ENCODE data around the gene EIF4A2. TPM values are rescaled to one million over a fixed set of nuclear protein-coding genes. Genes with fewer than 3 reads are reported as not detected.

Gene EIF4A2
- total RNA-seq: 1,423 TPM

GRCh38 chr3:186783058-186783730 is at the start of gene EIF4A2:
EIF4A2 (plus strand) TSS chr3:186783577; CDS start chr3:186783611, 34 bp downstream.
- peak; percentile 81 for DNase-seq

GRCh38 chr3:186742618-186743380 is 40.6 kb upstream of the EIF4A2 start:
- DNase-seq: no peak

GRCh38 chr3:186743666-186744065 is 39.7 kb upstream of the EIF4A2 start:
- DNase-seq: no peak

DNA sequence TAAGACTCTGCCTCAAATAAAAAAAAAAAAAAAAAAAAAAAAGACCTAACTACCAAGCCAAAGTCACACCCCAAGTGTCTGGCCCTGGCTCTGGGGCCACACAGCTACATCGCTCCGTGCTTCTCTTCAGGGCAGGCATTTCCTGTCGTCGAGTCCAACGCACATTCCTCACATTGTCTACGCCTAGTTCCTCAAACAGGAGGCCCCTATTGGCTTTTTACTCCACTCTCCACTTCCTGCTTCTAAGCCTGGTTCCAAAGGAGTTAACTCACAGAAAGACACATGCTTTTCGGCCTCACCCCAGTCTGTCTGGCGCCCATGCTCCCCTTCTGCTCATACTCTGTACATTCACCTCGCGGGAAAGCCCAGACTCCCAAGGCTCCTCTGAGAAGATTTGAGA is 37.4 kb upstream of the EIF4A2 start:
- DNase-seq: no peak

- DNase-seq: no peak
Measured at GRCh38 chr3:186750316-186750715, 33.1 kb upstream of the EIF4A2 start.

GRCh38 chr3:186751480-186751879 is 31.9 kb upstream of the EIF4A2 start:
- DNase-seq: no peak

GRCh38 chr3:186754006-186754405 is 29.4 kb upstream of the EIF4A2 start:
- DNase-seq: no peak

DNA sequence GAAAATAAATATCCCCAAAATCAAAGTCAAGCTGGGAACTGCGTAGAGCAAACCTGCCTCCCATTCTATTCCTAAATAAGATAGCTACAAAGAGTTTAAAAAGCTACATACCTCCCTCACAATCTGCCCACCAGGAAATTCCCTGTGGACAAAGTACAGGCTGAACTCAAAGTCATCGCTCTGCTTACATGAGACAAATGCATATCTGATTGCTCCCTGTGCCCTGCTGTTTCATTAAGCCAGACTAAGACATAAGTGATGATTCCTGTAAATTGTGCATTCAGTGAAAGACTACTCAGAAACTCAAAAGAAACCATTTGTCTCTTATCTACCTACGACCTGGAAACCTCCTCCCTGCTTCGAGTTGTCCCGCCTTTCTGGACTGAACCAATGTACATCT is 28.5 kb upstream of the EIF4A2 start:
- no peak for DNase-seq

- DNase-seq: no peak
Measured at GRCh38 chr3:186757214-186757613, 26.2 kb upstream of the EIF4A2 start.

- no peak for DNase-seq
Measured at GRCh38 chr3:186757686-186758220, 25.6 kb upstream of the EIF4A2 start.

GRCh38 chr3:186759231-186759930 is 24.0 kb upstream of the EIF4A2 start:
- DNase-seq: no peak

GRCh38 chr3:186760141-186760833 is 23.1 kb upstream of the EIF4A2 start:
- DNase-seq: no peak

GRCh38 chr3:186760897-186761447 is 22.4 kb upstream of the EIF4A2 start:
- DNase-seq: no peak

- no peak for DNase-seq
Measured at GRCh38 chr3:186772281-186772694, 11.1 kb upstream of the EIF4A2 start.

- peak; percentile 30 for DNase-seq
Measured at GRCh38 chr3:186772701-186773417, 10.5 kb upstream of the EIF4A2 start.

DNA sequence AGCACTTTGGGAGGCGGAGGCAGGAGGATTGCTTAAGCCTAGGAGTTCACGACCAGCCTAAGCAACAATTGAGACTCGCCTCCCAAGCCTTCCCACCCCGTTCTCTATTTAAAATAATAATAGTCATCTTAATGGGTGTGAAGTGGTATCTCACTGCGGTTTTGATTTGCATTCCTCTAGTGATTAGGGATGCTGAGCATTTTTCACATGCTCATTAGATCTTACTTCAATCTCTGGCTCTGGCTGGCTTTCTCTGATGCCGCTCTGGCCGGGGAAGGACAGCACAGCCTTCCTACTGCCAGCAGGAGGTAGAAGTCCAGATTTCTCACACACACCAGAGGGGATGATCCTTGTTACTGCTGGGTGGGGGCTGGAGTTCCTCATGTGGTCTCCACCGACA is 7.4 kb upstream of the EIF4A2 start:
- no peak for DNase-seq

DNA sequence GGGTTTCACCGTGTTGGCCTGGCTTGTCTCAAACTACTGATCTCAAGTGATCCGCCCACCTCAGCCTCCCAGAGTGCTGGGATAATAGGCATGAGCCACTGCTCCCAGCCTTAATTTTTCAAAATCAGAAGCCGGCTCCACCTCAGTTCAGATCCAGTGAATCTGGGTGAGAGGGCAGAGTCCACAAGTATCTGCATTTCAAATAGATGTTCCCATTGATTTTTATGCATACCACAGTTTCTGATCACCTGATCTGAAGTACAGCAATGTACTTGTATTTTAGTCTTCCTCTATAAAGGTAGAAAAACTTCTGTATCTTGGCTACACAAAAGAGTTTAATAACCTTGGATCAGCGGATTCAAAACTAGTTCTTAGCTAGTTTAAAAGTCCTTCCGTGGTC is 4.2 kb upstream of the EIF4A2 start:
- DNase-seq: no peak

- DNase-seq: no peak
Measured at GRCh38 chr3:186782542-186783057, 777 bp upstream of the EIF4A2 start.

GRCh38 chr3:186783731-186784515 is 546 bp downstream of the EIF4A2 start:
- peak; percentile 50 for DNase-seq

DNA sequence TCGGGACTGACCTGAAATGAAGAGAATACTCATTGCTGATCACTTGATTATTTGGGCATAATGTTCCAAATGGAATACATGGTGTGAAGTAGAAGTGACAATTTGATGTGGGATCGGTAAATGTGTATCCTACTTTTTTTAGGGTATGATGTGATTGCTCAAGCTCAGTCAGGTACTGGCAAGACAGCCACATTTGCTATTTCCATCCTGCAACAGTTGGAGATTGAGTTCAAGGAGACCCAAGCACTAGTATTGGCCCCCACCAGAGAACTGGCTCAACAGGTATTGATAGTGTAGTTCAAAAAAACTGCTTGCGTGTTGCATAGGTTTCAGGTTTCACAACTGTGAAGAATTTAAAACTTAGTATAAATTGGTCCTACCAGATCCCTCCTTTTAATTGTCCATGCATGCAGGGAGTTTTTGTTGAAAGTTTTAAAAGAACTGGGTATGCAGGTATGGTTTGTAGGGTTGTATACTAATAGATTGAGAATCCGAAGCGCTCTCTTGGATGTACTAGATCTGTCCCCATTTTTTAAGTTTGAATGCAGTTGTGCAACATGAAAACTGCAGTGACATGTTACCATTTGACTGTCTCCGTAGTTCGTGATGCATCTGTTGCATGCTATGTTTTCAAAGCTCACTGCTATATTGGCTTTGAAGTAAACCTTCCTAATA is 1.6 kb downstream of the EIF4A2 start:
- DNase-seq: no peak

Data from occipital lobe (tissue), 2 donors.